ENCODE results near the gene LCOR. TPM values are rescaled to one million over a fixed set of nuclear protein-coding genes. Genes with fewer than 3 reads are reported as not detected.

Gene LCOR
- total RNA-seq, 1 donor from 2014 or later, result 35.3 TPM

GRCh38 chr10:96975136-96975535 lies 143.0 kb downstream of the LCOR start:
- Histone ChIP-seq H3K27ac (no peak overlapping the region), H3K9me3 (ENCODE audit: low read depth) (no peaks in the 10 kb centered on the region), H4K20me1 (ENCODE audit: low read depth) (no peaks in the 10 kb centered on the region), H3K4me3 (no peak overlapping the region), H3K27me3 (no peaks in the 10 kb centered on the region), H3K4me2 (no peak overlapping the region), H3K36me3 (no peaks in the 10 kb centered on the region), H3K9ac (no peak overlapping the region), H3K79me2 (ENCODE audit: low read depth) (no peaks in the 10 kb centered on the region), H3K4me1 (peaks cover 17% of the 10 kb centered on the region), H2AFZ (replicated peaks) (no peak overlapping the region), H3F3A (ENCODE audit: low read depth) (no peaks in the 10 kb centered on the region)
- no peak for DNase-seq (ENCODE audit: low spot score)
- no peak overlapping the region for H3K27ac Mint-ChIP-seq
- H3K27me3 Mint-ChIP-seq (ENCODE audit: insufficient read depth, low read depth), result no peaks in the 10 kb centered on the region
- peaks cover 4% of the 10 kb centered on the region for H3K36me3 Mint-ChIP-seq
- TF ChIP-seq EZH2phosphoT487 (IDR thresholded peaks at IDR 0.05) (no peak), EZH2 (IDR thresholded peaks at IDR 0.05) (no peak)
- H3K4me1 Mint-ChIP-seq, result peaks cover 35% of the 10 kb centered on the region
- no peaks in the 10 kb centered on the region for H3K9me3 Mint-ChIP-seq
- no peak overlapping the region for H3K4me3 Mint-ChIP-seq

- Mint-ChIP-seq H3K4me1 (peaks cover 16% of the 10 kb centered on the region), H3K36me3 (peaks cover 29% of the 10 kb centered on the region), H3K9me3 (no peaks in the 10 kb centered on the region), H3K27me3 (ENCODE audit: insufficient read depth, low read depth) (no peaks in the 10 kb centered on the region), H3K27ac (no peak overlapping the region), H3K4me3 (no peak overlapping the region)
- TF ChIP-seq EZH2 (IDR thresholded peaks at IDR 0.05), result no peak
- TF ChIP-seq CTCF (IDR thresholded peaks at IDR 0.05), result no peak
- TF ChIP-seq EZH2phosphoT487 (IDR thresholded peaks at IDR 0.05), result no peak
- no peak for DNase-seq (ENCODE audit: low spot score)
- Histone ChIP-seq H3K4me2 (no peak overlapping the region), H2AFZ (replicated peaks) (no peak overlapping the region), H3K79me2 (ENCODE audit: low read depth) (no peaks in the 10 kb centered on the region), H3K36me3 (peaks cover 7% of the 10 kb centered on the region), H3K9ac (no peak overlapping the region), H3K9me3 (ENCODE audit: low read depth) (no peaks in the 10 kb centered on the region), H4K20me1 (ENCODE audit: low read depth) (no peaks in the 10 kb centered on the region), H3K4me3 (no peak overlapping the region), H3F3A (ENCODE audit: low read depth) (peaks cover 9% of the 10 kb centered on the region), H3K27ac (no peak overlapping the region), H3K4me1 (peaks cover 4% of the 10 kb centered on the region), H3K27me3 (no peaks in the 10 kb centered on the region)
These were observed 146.6 kb downstream of the LCOR start for GRCh38 chr10:96978621-96979154.

DNA sequence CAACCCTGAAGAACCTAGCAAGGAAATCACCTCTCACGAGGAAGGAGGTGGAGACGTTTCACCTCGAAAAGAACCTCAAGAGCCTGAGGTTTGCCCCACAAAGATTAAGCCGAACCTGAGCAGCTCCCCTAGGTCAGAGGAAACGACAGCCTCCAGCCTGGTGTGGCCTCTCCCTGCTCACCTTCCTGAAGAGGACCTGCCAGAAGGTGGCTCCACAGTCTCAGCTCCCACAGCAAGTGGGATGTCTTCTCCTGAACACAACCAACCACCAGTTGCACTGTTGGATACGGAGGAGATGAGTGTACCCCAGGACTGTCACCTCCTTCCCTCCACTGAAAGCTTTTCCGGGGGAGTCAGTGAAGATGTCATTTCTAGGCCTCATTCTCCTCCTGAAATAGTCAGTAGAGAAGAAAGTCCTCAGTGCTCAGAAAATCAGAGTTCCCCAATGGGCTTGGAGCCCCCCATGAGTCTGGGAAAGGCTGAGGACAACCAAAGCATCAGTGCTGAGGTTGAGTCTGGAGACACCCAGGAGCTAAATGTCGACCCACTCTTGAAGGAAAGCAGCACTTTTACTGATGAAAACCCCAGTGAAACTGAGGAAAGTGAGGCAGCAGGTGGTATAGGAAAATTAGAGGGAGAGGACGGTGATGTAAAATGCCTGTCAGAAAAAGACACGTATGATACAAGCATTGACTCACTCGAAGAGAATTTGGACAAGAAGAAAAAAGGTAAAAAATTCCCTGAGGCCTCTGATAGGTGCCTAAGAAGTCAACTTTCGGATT lies 150.2 kb downstream of the LCOR start:
- H3K27ac Mint-ChIP-seq, result no peak overlapping the region
- peaks cover 7% of the 10 kb centered on the region for H3K36me3 ChIP-seq
- DNase-seq (ENCODE audit: low spot score), result no peak
- H3K79me2 ChIP-seq (ENCODE audit: low read depth), result no peaks in the 10 kb centered on the region
- H3K4me3 Mint-ChIP-seq, result no peak overlapping the region
- H3K27ac ChIP-seq, result no peak overlapping the region
- H3F3A ChIP-seq (ENCODE audit: low read depth), result peaks cover 30% of the 10 kb centered on the region
- no peaks in the 10 kb centered on the region for H3K9me3 Mint-ChIP-seq
- H3K9ac ChIP-seq, result no peak overlapping the region
- no peaks in the 10 kb centered on the region for H3K27me3 ChIP-seq
- no peak overlapping the region for H2AFZ ChIP-seq (replicated peaks)
- H3K4me1 ChIP-seq, result peaks cover 32% of the 10 kb centered on the region
- no peaks in the 10 kb centered on the region for H3K9me3 ChIP-seq (ENCODE audit: low read depth)
- no peak overlapping the region for H3K4me3 ChIP-seq
- TF ChIP-seq EZH2 (IDR thresholded peaks at IDR 0.05) (no peak), EZH2phosphoT487 (IDR thresholded peaks at IDR 0.05) (no peak), CTCF (IDR thresholded peaks at IDR 0.05) (no peak)
- H3K27me3 Mint-ChIP-seq (ENCODE audit: insufficient read depth, low read depth), result no peaks in the 10 kb centered on the region
- no peak overlapping the region for H3K4me2 ChIP-seq
- H4K20me1 ChIP-seq (ENCODE audit: low read depth), result peaks cover 12% of the 10 kb centered on the region
- peaks cover 32% of the 10 kb centered on the region for H3K4me1 Mint-ChIP-seq
- peaks cover 33% of the 10 kb centered on the region for H3K36me3 Mint-ChIP-seq

All from neural progenitor cell (in vitro differentiated cells).